K562 (cell line): ENCODE data around the gene CHSY1. TPM values are rescaled to one million over a fixed set of nuclear protein-coding genes. Genes with fewer than 3 reads are reported as not detected.

Experiments used
- ELF1 ChIP-seq: fragments of 200-800 bp; sonication (Bioruptor generic); IDR thresholded peaks from 2 replicates; pipeline ENCODE4 v1.6.1; 2016; ENCODE audit warnings: missing genetic modification characterization, missing compliant biosample characterization
- GABPB1 ChIP-seq: sonication (generic); formaldehyde crosslinking; IDR thresholded peaks from 2 replicates; pipeline ENCODE4 v1.8.0; 2022; ENCODE audit warnings: mild to moderate bottlenecking, missing genetic modification reagents
- HNRNPLL ChIP-seq: fragments of 200-400 bp; formaldehyde crosslinking; IDR thresholded peaks from 2 replicates; pipeline ENCODE4 v1.6.1; 2017; ENCODE audit warnings: low read length, low read depth, mild to moderate bottlenecking; ENCODE audit not compliant: poor library complexity, severe bottlenecking
- NR2C2 ChIP-seq, 2 experiments: fragments of 200-800 bp in 1 of 2; sonication (Bioruptor generic) in 1 of 2; sonication (generic) in 1 of 2; formaldehyde crosslinking in 1 of 2; IDR thresholded peaks; 2 replicates each; pipeline versions ENCODE4 v1.6.1 to v1.8.0; 2016 to 2022; ENCODE audit warnings: mild to moderate bottlenecking in 1 of 2, missing compliant biosample characterization in 1 of 2, missing genetic modification characterization in 1 of 2, missing genetic modification reagents in 1 of 2
- SMC3 ChIP-seq: conservative IDR thresholded peaks from 2 replicates; pipeline ENCODE4 v1.6.1; 2011; ENCODE audit warnings: low read depth, low read length, improper control_type of control experiment; ENCODE audit not compliant: insufficient read depth
- SNRNP70 ChIP-seq: fragments of 200-400 bp; formaldehyde crosslinking; optimal IDR thresholded peaks from 2 replicates; pipeline ENCODE3; 2017; ENCODE audit warnings: low read depth, low read length
- YBX1 ChIP-seq: fragments of 450-650 bp; IDR thresholded peaks from 2 replicates; pipeline ENCODE4 v1.7.1; 2016; ENCODE audit warnings: mild to moderate bottlenecking
- ZFPM2 ChIP-seq: fragments of 250-450 bp; sonication (Bioruptor Pico); IDR thresholded peaks from 2 replicates; pipeline ENCODE4 v1.5.1; 2022; ENCODE audit warnings: mild to moderate bottlenecking
- polyA plus RNA-seq, 8 experiments: library from polyadenylated mRNA; depleted of rRNA in 4 of 8; stranded (reverse) in 5 of 8; unstranded in 3 of 8; fragments of >200 nt; fragmentation: Nextera tagmentation in 2 of 8; fragmentation: Illumina TruSeq in 1 of 8; extraction: Ambion mirVana in 2 of 8; extraction: Trizol in 1 of 8; gene quantifications; 2 replicates each; pipeline versions ENCODE4 v1.2.1 to v1.2.3, GENCODE V29; 2011 to 2014; ENCODE audit warnings: inconsistent platforms in 1 of 8, missing spikeins in 1 of 8
- total RNA-seq, 7 experiments: library from RNA; depleted of rRNA in 6 of 7; stranded (reverse); fragments of >200 nt in 6 of 7; fragmentation: Illumina TruSeq in 2 of 7; extraction: Trizol in 2 of 7; gene quantifications; 2 replicates each; pipeline versions ENCODE4 v1.2.1 to v1.2.3, GENCODE V29; 2011 to 2021; ENCODE audit warnings: low replicate concordance in 1 of 7
- TF ChIP-seq, protein P1 (sequence below): sonication (generic); formaldehyde crosslinking; IDR thresholded peaks from 2 replicates; pipeline ENCODE4 v1.8.0; 2023; ENCODE audit warnings: missing genetic modification reagents, mild to moderate bottlenecking, borderline replicate concordance
- TF ChIP-seq, protein P2 (sequence below): fragments of 250-450 bp; sonication (Bioruptor Pico); IDR thresholded peaks from 2 replicates; pipeline ENCODE4 v1.4.0; 2020
- TF ChIP-seq, protein P3 (sequence below): fragments of 450-650 bp; IDR thresholded peaks from 2 replicates; pipeline ENCODE4 v1.6.1; 2018; ENCODE audit not compliant: partially characterized antibody
- TF ChIP-seq, protein P4 (sequence below): fragments of 250-450 bp; sonication (Bioruptor Pico); IDR thresholded peaks from 2 replicates; pipeline ENCODE4 v1.4.0; 2020; ENCODE audit warnings: mild to moderate bottlenecking, moderate library complexity, borderline replicate concordance

The CHSY1 gene
- total and polyA plus RNA-seq, 9 of the 15 experiments (the other 6 are each of a cell fraction or from before 2014, with no cell fraction given): 7.0 to 16.4 (median 13.4) TPM

DNA sequence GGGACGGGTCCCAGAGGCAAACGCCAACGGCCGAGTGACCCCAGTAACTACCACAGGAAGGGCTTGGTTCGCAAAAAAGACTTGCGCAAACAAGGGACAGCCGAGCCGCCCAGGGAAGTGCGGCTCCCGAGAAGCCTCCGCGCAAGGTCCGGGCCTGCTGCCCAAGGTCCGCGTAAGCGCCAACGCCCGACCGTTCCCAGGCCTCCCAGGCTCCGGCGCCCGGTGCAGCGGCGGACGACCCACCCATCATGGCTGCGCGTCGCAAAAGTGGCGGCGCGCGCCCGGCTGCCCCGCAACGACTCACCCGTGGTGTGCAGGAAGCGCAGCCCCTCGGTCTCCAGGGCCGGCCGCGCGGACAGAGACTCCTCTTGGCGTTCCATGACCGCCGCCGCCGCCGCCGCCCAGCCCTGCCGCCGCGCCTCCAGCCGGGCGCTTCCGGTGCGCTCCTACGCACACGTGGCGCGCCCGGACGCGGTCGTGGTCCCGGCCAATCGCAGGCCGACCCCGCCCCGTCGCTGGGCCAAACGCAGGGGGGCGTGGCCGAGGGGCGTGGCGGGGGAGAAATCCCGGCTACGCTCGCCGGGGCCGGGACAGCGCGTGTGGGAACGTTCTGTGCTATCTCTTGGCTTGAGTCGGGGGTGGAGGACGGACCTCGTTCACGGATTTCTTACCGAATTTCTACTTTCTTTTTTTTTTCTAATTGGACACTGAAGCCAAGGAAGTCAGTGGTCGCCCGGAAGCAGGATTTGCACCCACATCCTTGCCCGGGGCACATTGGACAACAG is 25.4 kb upstream of the CHSY1 start, which contains the start of gene SELENOS (continued):
- TF ChIP-seq, protein P1, sequence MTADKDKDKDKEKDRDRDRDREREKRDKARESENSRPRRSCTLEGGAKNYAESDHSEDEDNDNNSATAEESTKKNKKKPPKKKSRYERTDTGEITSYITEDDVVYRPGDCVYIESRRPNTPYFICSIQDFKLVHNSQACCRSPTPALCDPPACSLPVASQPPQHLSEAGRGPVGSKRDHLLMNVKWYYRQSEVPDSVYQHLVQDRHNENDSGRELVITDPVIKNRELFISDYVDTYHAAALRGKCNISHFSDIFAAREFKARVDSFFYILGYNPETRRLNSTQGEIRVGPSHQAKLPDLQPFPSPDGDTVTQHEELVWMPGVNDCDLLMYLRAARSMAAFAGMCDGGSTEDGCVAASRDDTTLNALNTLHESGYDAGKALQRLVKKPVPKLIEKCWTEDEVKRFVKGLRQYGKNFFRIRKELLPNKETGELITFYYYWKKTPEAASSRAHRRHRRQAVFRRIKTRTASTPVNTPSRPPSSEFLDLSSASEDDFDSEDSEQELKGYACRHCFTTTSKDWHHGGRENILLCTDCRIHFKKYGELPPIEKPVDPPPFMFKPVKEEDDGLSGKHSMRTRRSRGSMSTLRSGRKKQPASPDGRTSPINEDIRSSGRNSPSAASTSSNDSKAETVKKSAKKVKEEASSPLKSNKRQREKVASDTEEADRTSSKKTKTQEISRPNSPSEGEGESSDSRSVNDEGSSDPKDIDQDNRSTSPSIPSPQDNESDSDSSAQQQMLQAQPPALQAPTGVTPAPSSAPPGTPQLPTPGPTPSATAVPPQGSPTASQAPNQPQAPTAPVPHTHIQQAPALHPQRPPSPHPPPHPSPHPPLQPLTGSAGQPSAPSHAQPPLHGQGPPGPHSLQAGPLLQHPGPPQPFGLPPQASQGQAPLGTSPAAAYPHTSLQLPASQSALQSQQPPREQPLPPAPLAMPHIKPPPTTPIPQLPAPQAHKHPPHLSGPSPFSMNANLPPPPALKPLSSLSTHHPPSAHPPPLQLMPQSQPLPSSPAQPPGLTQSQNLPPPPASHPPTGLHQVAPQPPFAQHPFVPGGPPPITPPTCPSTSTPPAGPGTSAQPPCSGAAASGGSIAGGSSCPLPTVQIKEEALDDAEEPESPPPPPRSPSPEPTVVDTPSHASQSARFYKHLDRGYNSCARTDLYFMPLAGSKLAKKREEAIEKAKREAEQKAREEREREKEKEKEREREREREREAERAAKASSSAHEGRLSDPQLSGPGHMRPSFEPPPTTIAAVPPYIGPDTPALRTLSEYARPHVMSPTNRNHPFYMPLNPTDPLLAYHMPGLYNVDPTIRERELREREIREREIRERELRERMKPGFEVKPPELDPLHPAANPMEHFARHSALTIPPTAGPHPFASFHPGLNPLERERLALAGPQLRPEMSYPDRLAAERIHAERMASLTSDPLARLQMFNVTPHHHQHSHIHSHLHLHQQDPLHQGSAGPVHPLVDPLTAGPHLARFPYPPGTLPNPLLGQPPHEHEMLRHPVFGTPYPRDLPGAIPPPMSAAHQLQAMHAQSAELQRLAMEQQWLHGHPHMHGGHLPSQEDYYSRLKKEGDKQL (CRISPR knock-in tag): no peak
- TF ChIP-seq HNRNPLL (no peak), ZFPM2 (CRISPR knock-in tag) (no peak), SMC3 (no peak), GABPB1 (CRISPR knock-in tag) (peak; percentile 65), YBX1 (no peak), NR2C2 (CRISPR knock-in tag; IDR thresholded peaks at IDR 0.05) (no peak), NR2C2 (tag; IDR thresholded peaks at IDR 0.05) (peak; percentile 64; the same call in 1 of the 2 replicates), ELF1 (tag) (peak; percentile 90), SNRNP70 (no peak)
- TF ChIP-seq, protein P2, sequence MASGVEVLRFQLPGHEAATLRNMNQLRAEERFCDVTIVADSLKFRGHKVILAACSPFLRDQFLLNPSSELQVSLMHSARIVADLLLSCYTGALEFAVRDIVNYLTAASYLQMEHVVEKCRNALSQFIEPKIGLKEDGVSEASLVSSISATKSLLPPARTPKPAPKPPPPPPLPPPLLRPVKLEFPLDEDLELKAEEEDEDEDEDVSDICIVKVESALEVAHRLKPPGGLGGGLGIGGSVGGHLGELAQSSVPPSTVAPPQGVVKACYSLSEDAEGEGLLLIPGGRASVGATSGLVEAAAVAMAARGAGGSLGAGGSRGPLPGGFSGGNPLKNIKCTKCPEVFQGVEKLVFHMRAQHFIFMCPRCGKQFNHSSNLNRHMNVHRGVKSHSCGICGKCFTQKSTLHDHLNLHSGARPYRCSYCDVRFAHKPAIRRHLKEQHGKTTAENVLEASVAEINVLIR (CRISPR knock-in tag): peak; percentile 80
- TF ChIP-seq, protein P3, sequence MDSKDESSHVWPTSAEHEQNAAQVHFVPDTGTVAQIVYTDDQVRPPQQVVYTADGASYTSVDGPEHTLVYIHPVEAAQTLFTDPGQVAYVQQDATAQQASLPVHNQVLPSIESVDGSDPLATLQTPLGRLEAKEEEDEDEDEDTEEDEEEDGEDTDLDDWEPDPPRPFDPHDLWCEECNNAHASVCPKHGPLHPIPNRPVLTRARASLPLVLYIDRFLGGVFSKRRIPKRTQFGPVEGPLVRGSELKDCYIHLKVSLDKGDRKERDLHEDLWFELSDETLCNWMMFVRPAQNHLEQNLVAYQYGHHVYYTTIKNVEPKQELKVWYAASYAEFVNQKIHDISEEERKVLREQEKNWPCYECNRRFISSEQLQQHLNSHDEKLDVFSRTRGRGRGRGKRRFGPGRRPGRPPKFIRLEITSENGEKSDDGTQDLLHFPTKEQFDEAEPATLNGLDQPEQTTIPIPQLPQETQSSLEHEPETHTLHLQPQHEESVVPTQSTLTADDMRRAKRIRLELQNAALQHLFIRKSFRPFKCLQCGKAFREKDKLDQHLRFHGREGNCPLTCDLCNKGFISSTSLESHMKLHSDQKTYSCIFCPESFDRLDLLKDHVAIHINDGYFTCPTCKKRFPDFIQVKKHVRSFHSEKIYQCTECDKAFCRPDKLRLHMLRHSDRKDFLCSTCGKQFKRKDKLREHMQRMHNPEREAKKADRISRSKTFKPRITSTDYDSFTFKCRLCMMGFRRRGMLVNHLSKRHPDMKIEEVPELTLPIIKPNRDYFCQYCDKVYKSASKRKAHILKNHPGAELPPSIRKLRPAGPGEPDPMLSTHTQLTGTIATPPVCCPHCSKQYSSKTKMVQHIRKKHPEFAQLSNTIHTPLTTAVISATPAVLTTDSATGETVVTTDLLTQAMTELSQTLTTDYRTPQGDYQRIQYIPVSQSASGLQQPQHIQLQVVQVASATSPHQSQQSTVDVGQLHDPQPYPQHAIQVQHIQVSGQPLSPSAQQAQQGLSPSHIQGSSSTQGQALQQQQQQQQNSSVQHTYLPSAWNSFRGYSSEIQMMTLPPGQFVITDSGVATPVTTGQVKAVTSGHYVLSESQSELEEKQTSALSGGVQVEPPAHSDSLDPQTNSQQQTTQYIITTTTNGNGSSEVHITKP: peak; percentile 36
- TF ChIP-seq, protein P4, sequence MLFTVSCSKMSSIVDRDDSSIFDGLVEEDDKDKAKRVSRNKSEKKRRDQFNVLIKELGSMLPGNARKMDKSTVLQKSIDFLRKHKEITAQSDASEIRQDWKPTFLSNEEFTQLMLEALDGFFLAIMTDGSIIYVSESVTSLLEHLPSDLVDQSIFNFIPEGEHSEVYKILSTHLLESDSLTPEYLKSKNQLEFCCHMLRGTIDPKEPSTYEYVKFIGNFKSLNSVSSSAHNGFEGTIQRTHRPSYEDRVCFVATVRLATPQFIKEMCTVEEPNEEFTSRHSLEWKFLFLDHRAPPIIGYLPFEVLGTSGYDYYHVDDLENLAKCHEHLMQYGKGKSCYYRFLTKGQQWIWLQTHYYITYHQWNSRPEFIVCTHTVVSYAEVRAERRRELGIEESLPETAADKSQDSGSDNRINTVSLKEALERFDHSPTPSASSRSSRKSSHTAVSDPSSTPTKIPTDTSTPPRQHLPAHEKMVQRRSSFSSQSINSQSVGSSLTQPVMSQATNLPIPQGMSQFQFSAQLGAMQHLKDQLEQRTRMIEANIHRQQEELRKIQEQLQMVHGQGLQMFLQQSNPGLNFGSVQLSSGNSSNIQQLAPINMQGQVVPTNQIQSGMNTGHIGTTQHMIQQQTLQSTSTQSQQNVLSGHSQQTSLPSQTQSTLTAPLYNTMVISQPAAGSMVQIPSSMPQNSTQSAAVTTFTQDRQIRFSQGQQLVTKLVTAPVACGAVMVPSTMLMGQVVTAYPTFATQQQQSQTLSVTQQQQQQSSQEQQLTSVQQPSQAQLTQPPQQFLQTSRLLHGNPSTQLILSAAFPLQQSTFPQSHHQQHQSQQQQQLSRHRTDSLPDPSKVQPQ: 0 out of 2 replicates have a peak, but pooled peaks have one; percentile 50
